ENCODE data around the gene SNORC. TPM values are rescaled to one million over a fixed set of nuclear protein-coding genes. Genes with fewer than 3 reads are reported as not detected.

The SNORC gene
- total RNA-seq, 4 donors from 2014 or later: 0.35 to 2.0 TPM; not detected in 2

DNA sequence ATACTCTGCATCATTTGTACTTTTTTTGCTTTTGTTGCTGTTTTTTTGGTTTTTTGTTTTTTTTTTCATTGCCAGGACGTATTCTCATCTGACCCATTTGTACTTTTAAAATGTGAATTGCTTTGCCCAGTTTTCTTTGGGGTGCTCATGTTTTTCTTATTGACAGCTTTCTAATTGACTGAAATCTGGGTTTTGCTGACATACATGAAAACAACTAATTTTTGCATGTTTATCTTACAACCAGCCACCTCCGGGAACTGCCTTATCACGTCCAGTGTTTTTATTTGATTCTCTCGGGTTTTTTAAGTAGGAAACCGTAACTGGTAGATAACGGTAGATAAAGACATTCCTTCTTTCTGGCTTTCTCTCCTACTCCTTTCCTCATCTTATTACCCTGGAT lies 38.6 kb downstream of the SNORC start:
- H3K9me3 ChIP-seq: no peaks in the 10 kb centered on the region
- TF ChIP-seq, protein P1, sequence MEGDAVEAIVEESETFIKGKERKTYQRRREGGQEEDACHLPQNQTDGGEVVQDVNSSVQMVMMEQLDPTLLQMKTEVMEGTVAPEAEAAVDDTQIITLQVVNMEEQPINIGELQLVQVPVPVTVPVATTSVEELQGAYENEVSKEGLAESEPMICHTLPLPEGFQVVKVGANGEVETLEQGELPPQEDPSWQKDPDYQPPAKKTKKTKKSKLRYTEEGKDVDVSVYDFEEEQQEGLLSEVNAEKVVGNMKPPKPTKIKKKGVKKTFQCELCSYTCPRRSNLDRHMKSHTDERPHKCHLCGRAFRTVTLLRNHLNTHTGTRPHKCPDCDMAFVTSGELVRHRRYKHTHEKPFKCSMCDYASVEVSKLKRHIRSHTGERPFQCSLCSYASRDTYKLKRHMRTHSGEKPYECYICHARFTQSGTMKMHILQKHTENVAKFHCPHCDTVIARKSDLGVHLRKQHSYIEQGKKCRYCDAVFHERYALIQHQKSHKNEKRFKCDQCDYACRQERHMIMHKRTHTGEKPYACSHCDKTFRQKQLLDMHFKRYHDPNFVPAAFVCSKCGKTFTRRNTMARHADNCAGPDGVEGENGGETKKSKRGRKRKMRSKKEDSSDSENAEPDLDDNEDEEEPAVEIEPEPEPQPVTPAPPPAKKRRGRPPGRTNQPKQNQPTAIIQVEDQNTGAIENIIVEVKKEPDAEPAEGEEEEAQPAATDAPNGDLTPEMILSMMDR (IDR thresholded peaks at IDR 0.05): no peak
- no peak for TF ChIP-seq POLR2A (IDR thresholded peaks at IDR 0.05)
- H3K27me3 ChIP-seq: no peaks in the 10 kb centered on the region
- no peaks in the 10 kb centered on the region for H3K36me3 ChIP-seq
- no peak overlapping the region for H3K4me3 ChIP-seq
- H3K4me1 ChIP-seq: no peaks in the 10 kb centered on the region
- intact Hi-C loops (cut with DNase I; ENCODE audit: low total_unique reads): no loop called here
- no peak overlapping the region for H3K27ac ChIP-seq
- no peak for DNase-seq

- no peaks in the 10 kb centered on the region for H3K4me1 ChIP-seq
- H3K9me3 ChIP-seq: no peaks in the 10 kb centered on the region
- no peak for DNase-seq
- H3K36me3 ChIP-seq: no peaks in the 10 kb centered on the region
- no peak overlapping the region for H3K27ac ChIP-seq
- H3K4me3 ChIP-seq: no peak overlapping the region
- TF ChIP-seq POLR2A (IDR thresholded peaks at IDR 0.05): no peak
- TF ChIP-seq, protein P1 (IDR thresholded peaks at IDR 0.05): no peak
- H3K27me3 ChIP-seq: no peaks in the 10 kb centered on the region
- intact Hi-C loops (cut with DNase I; ENCODE audit: low total_unique reads): no loop called here
Measured at GRCh38 chr2:232910376-232910775, 40.3 kb downstream of the SNORC start.

DNA sequence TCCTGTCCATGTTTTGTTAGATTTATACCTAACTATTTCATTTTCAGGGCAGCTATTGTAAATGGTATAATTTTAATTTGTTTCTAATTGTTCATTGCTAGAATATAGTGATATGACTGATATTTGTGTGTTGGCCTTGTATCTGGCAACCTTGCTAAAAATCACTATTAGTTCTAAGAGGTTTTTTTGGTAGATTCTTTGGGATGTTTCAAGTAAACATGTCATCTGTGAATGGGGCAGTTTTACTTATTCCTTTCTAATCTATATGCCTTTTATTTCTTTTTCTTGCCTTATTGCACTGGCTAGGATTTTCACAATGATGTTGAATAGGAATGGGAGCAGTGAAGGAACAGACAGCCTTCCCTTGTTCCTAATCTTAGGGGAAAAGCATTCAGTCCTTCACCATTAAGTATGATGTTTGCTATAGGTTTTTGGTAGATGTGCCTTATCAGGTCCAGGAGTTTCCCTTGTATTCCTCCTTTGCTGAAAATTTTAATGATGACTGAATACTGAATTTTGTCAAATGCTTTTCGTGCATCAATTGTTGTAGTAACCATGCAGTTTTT lies 41.7 kb downstream of the SNORC start:
- Histone ChIP-seq H3K4me1 (no peaks in the 10 kb centered on the region), H3K27me3 (no peaks in the 10 kb centered on the region), H3K9me3 (no peaks in the 10 kb centered on the region), H3K36me3 (no peaks in the 10 kb centered on the region), H3K4me3 (no peak overlapping the region), H3K27ac (no peak overlapping the region)
- intact Hi-C loops (cut with DNase I; ENCODE audit: low total_unique reads): no loop called here
- TF ChIP-seq, protein P1 (IDR thresholded peaks at IDR 0.05): no peak
- TF ChIP-seq POLR2A (IDR thresholded peaks at IDR 0.05): no peak
- no peak for DNase-seq

- no peaks in the 10 kb centered on the region for H3K4me1 ChIP-seq
- H3K27ac ChIP-seq: no peak overlapping the region
- H3K4me3 ChIP-seq: no peak overlapping the region
- H3K27me3 ChIP-seq: no peaks in the 10 kb centered on the region
- H3K36me3 ChIP-seq: no peaks in the 10 kb centered on the region
- no peak for DNase-seq
- intact Hi-C loops (cut with DNase I; ENCODE audit: low total_unique reads): no loop called here
- no peak for TF ChIP-seq POLR2A (IDR thresholded peaks at IDR 0.05)
- TF ChIP-seq, protein P1 (IDR thresholded peaks at IDR 0.05): no peak
- no peaks in the 10 kb centered on the region for H3K9me3 ChIP-seq
Measured at GRCh38 chr2:232913903-232914302, 43.8 kb downstream of the SNORC start.

- intact Hi-C loops (cut with DNase I; ENCODE audit: low total_unique reads): no loop called here
- no peaks in the 10 kb centered on the region for H3K36me3 ChIP-seq
- no peaks in the 10 kb centered on the region for H3K4me1 ChIP-seq
- H3K9me3 ChIP-seq: no peaks in the 10 kb centered on the region
- H3K27ac ChIP-seq: no peak overlapping the region
- no peaks in the 10 kb centered on the region for H3K27me3 ChIP-seq
- no peak overlapping the region for H3K4me3 ChIP-seq
- no peak for DNase-seq
- TF ChIP-seq, protein P1 (IDR thresholded peaks at IDR 0.05): no peak
- TF ChIP-seq POLR2A (IDR thresholded peaks at IDR 0.05): no peak
Measured at GRCh38 chr2:232919141-232919540, 49.1 kb downstream of the SNORC start.
